Fibroblast of mammary gland (primary cell): Measurements from ENCODE around the gene MAP3K13.
"Not testable (repeated sequence)": the region's sequence is repeated elsewhere in the genome, so short reads cannot be mapped to it uniquely, and the experiment has no call there.

Experiments used
- DNase-seq: peaks from one replicate; pipeline ENCODE4 v3.0.0-alpha.2; 2010; ENCODE audit warnings: low read depth
- H3K4me3 ChIP-seq: 2 replicates; pipeline ENCODE4 v1.5.1; 2011; ENCODE audit warnings: low read depth, mild to moderate bottlenecking, low read length, moderate library complexity; ENCODE audit not compliant: control insufficient read depth
- TF ChIP-seq, protein P1 (sequence below): conservative IDR thresholded peaks from 2 replicates; pipeline ENCODE4 v1.5.1; 2011; ENCODE audit warnings: low read depth, low read length, inconsistent platforms; ENCODE audit not compliant: control insufficient read depth, insufficient read depth

The MAP3K13 gene

DNA sequence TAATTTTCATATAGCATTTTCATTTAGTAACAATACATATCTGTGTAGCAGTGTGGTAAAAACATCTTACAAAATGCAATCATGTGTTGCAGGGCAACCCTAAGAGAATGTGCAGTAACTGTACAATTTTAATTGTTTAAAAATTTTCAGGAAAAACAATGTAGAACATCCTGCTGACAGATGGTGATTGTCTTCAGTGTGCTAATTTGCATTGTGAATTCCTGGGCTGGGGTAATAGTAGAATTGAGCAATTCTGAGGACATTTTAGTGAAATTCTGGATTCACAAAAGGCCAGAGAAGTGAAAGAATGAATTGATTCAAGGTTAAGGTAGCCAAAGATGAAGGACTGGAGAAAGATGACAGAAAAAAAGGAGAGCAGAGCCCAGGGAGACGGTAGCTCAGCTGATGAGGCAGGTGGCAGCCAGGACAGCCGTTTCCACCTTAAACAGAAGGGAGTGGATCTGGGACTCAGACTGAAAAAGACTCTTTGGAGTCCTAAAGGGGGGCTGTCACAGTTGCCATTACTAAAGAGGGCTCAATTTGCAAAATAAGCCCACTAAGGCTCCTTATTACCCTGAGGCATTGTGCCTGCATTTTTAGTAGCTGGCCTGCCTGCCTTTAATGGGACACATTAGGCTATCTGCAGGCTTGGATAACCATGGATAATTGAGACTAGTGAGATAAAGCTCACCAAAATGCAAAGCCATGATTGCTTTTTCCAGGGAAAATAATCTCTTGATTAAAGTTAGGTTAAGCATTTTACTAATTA, 8.6 kb downstream of the MAP3K13 start:
- TF ChIP-seq, protein P1, sequence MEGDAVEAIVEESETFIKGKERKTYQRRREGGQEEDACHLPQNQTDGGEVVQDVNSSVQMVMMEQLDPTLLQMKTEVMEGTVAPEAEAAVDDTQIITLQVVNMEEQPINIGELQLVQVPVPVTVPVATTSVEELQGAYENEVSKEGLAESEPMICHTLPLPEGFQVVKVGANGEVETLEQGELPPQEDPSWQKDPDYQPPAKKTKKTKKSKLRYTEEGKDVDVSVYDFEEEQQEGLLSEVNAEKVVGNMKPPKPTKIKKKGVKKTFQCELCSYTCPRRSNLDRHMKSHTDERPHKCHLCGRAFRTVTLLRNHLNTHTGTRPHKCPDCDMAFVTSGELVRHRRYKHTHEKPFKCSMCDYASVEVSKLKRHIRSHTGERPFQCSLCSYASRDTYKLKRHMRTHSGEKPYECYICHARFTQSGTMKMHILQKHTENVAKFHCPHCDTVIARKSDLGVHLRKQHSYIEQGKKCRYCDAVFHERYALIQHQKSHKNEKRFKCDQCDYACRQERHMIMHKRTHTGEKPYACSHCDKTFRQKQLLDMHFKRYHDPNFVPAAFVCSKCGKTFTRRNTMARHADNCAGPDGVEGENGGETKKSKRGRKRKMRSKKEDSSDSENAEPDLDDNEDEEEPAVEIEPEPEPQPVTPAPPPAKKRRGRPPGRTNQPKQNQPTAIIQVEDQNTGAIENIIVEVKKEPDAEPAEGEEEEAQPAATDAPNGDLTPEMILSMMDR = no peak
- no peak for DNase-seq
- H3K4me3 ChIP-seq = no peak overlapping the region

DNA sequence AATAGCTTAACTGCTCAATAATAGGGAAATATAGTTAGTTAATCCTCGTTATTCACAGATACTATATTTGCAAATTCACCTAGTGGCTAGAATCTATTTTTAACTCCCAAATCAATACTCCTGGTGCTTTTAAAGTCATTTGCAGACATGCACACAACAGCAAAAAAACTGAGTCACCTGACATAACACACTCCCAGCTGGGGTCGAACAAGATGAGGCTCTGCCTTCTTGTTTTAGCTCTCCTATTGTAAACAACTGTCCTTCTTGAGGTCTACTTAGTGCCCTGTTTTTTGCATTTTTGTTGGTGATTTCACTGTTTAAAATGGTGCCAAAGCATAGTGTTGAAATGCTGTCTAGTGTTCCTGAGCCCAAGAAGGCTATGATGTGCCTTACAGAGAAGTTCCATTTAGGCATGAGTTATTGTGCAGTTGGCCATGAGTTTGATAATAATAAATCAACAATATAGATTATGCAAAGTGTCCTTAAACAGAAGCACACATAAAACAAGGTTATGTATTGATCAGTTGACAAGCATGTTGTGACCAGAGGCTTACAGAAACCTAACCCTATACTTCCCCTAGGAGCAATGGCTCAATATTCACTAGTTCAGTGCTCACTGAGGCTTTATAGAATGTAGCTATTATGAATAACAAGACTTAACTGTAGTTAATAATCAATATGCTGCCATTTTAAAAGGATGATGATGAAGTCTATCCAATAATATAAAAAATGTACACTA, 18.6 kb downstream of the MAP3K13 start:
- H3K4me3 ChIP-seq = no peak overlapping the region
- no peak for DNase-seq
- TF ChIP-seq, protein P1 = no peak

DNA sequence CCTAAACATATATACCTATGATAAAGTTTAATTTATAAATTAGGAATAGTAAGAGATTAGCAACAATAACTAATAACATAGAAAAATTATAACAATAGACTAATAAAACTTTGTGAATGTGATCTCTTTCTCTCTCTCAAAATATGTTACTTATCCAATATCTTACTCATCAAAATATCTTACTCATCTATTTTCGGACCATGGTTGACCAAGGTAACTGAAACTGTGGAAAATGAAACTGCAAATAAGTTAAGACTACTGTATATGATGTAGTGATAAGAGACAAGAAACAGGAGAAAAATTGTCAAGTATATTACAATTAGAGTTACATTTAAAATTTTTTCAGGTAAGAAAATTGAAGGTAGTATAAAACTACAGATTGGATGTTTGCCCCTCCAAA, 19.2 kb downstream of the MAP3K13 start:
- TF ChIP-seq, protein P1 = no peak
- DNase-seq = no peak
- H3K4me3 ChIP-seq = no peak overlapping the region

DNA sequence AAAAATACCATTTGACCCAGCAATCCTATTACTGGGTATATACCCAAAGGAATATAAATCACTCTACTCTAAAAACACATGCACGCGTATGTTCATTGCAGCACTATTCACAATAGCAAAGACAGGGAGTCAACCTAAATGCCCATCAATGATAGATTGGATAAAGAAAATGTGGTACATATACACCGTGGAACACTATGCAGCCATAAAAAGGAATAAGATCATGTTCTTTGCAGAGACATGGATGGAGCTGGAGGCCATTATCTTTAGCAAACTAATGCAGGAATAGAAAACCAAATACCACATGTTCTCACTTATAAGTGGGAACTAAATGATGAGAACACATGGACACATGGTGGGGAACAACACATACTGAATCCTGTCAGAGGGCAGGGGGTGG, 23.6 kb downstream of the MAP3K13 start:
- DNase-seq, H3K4me3 ChIP-seq: not testable (repeated sequence)

DNA sequence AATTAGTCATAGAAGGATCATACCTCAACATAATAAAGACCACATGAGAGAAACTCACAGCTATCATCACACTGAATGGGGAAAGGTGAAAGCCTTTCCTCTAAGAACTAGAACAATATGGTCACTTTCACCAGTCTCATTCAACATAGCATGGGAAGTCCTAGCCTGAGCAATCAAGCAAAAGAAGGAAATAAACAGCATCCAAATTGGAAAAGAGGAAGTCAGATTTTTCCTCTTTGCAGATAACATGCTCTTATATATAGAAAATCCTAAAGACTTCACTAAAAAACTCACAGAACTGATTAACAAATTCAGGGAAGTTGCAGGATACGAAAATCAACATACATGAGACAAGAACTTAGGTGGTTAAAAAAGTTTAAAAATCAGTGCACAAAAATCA, 24.7 kb downstream of the MAP3K13 start:
- TF ChIP-seq, protein P1 = no peak
- no peak overlapping the region for H3K4me3 ChIP-seq
- DNase-seq = no peak

DNA sequence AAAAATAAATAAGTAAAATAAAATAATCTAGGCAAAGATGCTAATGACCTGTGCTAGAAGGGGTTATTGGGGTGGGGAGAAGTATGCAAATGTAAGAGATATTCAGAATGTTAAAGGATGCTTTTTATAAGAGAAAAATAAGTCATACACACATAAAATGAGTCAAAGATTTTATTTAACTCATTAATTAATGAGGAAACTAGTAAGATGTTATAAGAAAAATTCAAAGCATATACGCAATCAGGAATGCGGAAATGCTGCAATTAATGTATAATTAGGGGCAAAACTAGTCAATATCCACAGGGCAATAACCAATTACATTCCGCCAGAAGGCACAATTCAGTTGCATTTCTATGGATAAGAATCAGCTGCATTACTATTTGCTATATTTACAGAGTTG, 30.1 kb downstream of the MAP3K13 start:
- TF ChIP-seq, protein P1 = no peak
- no peak for DNase-seq
- H3K4me3 ChIP-seq = no peak overlapping the region

DNA sequence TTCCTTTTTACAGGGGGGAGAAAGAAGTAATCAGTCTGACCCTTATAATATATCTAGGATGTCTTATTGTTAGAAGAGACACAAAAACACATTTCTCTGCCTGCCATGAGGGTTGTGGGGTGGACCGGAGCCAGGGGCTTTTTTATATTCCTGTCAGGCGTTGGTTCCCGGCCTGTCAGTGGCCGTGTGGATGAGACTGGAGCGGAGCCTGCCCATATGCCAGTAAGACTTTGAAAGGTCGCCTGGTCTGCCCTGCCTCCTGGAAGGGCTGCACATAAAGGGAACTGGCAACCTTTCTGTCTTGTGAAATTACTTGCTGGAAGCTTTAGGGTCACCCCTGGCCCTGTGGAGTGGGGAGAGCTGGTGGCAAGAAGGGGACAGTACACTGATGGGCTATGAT, 34.7 kb downstream of the MAP3K13 start:
- TF ChIP-seq, protein P1 = no peak
- H3K4me3 ChIP-seq = no peak overlapping the region
- no peak for DNase-seq
